ENCODE data around the gene ZNF362. TPM values are rescaled to one million over a fixed set of nuclear protein-coding genes. Genes with fewer than 3 reads are reported as not detected.
"Not testable (repeated sequence)": the region's sequence is repeated elsewhere in the genome, so short reads cannot be mapped to it uniquely, and the experiment has no call there.

ZNF362 gene
- total RNA-seq, 1 donor from 2014 or later = 14.0 TPM

DNA sequence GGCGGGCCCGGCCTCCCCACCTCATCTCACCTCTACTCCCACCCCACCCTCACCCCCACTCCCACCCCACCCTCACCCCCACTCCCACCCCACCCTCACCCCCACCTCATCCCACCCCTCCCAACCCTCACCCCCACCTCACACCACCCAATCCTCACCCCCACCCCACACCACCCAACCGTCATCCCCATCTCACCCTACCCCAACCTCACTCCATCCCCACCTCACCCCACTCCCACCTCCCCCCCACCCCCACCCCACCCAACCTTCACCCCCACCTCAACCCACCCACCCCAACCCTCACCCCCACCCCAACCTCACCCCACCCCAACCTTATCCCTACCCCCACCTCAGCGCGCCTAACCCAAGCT is 51.2 kb downstream of the ZNF362 start:
- no peak for ATAC-seq

DNA sequence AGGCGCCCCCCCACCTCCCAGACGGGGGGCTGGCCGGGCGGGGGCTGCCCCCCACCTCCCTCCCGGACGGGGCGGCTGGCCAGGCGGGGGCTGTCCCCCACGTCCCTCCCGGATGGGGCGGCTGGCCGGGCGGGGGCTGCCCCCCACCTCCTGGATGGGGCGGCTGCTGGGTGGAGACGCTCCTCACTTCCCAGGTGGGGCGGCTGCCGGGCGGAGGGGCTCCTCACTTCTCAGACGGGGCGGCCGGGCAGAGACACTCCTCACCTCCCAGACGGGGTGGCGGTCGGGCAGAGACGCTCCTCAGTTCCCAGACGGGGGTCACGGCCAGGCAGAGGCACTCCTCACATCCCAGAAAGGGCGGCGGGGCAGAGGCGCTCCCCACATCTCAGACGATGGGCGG is 53.1 kb downstream of the ZNF362 start:
- ATAC-seq = not testable (repeated sequence)

- no peak for ATAC-seq
Measured at GRCh38 chr1:33310702-33311101, 54.4 kb downstream of the ZNF362 start.

GRCh38 chr1:33311706-33312412 is 55.6 kb downstream of the ZNF362 start:
- ATAC-seq = no peak

DNA sequence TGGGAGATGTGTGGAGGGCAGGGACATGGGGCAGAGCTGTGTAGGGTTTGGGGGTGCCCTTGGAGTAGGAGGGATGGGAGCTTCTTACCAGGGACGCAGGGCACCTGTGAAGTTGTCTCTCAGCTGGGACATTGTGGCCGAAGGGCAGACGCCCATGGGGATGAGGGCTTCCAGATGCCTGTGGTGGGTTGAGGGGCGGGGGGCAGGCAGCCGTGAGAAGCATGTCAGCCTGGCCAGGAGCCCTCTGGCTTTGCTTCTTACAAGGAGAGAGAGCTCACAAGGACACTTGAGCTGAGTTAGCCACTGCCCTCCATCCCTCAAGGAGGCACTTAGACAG is 56.1 kb downstream of the ZNF362 start:
- ATAC-seq = no peak

GRCh38 chr1:33314416-33314815 is 58.1 kb downstream of the ZNF362 start:
- no peak for ATAC-seq

DNA sequence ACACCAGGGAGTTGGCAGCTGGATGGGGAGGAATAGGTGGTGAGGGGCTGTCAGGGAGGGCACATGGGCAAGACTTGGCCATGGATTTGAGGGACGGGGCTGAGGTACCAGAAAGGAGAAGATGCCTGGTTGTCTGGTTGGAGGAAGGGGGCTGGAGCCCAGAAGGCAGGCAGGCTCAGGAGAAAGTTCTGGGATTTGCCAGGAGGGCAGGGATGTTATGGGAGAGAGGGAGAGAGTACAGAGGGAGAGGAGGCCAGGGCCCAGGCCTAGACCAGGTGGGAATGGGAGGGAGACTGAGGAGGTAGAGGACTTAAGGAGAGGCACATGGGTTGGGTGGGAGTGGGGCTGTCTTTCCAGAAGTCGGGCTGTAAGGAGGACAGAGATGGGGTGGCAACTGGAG is 60.3 kb downstream of the ZNF362 start:
- ATAC-seq = no peak

DNA sequence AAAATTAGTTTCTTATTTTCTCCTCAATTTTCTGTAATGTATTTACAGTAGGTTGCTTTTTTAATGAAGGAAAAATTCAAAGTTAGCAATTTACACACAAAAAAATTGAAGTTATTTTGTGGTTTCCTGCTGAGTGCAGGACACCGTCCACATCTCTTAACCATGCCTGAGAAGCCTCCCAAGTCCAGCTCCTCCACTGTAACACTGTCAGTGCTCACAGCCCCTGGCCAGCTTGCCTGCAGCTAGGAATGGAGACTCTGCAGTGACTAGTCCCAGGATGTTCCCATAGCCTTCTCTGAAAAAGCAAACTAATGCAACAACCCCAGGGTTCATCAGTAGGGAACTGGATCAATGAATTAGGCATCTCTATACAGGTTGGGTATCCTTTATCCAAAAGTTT is 61.1 kb downstream of the ZNF362 start:
- ATAC-seq = no peak

DNA sequence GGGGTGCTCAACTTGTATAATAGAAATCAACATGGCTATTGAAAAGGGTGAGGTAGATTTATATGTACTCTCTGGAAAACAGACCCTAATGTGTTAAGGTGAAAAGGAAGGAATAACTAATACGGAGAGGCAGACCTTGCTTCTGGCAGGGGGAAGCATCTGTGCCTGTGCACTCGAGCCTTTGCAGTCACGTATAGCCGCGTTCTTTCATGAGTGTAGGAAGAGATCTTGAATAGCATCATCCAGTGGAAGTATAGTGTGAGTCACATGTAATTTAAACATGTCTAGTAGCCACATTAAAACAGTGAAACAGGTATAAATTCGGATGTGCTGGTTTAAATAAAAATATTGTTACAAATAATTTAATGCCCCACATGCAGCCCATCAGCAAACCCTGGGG is 61.7 kb downstream of the ZNF362 start:
- no peak for ATAC-seq

- ATAC-seq = no peak
Measured at GRCh38 chr1:33319186-33319948, 63.1 kb downstream of the ZNF362 start.

DNA sequence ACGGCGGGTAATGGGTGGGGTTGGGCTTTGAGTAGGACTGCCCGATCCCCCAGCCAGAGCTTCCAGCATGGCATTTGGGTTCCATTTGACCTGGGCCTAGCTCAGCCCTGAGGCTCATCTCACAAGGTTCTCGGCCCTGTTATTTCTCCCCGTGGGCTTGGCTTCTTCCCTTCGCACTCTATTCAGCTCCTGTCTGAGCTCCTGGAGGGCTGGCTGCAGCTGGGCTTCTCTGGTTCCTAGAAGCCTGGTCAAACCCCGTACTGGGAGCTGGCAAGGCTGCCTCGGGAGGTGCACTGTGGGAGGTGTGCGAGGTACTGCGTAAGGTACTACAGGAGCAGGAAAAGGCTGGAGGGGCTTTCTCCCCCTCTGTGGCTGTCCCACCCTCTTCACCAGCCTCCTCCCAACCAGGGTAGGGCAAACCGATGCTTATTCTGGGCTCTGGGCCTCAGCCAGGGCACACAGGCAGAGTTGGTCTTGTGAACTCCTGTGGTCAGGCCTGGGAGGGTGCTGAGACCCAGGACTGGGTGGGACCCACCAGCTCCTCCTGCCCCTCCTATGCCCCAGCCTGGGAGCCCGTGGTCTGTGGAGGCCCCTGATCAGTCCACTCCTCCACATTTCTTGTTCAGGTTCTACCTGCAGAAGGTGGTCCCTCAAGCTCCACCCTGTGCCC is 63.8 kb downstream of the ZNF362 start:
- peak; percentile 9 for ATAC-seq

DNA sequence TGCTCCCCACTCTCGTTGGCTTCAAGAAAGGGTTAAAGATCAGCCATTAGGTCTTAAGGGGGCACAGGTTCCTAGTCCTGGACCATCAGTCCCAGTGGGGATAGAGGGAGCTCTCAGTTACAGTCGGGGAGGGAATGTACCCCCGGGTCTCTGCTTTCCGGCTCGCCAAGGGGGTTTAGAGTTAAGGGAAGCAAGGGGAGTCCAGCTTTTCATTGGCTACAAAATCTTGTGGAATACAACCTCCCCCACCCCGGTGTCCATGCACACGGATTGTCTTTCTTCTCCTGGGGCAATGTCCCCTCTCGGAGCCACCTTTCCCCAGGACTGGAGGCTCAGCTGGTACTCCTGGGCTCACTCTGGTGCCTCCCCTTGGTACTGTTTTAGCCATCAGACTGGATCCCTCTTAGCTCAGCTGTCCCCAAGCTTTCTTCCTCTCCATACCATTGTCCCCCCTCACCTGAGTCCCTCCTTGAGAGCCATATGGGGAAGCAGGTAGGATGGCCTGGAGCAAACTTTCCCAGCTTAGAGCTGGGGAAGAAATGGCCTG is 64.4 kb downstream of the ZNF362 start, which contains the start of gene A3GALT2:
A3GALT2 (minus strand) TSS at position 480 of the 547 bp plus-strand sequence; CDS start at position 480, 0 bp downstream.
- ATAC-seq = no peak

DNA sequence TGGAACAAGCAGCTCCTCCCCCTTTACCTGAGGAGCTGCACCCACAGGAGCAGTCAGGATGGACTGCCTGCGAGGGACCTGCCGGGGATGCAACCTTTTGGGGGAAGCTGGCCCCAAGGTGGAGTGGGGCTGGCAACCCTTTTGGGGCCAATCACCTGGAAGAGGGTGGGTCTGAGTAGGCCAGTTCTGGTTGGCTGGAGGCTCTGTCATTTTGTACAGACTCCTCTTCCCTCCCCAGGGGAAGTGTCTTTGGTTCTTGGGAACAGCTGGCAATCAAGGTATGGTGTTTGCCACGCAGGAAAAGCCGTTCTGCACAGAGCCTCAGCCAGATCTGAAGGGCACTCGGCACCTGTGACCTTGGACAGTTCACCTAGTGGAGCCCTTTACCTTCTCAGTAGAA is 64.9 kb downstream of the ZNF362 start:
- no peak for ATAC-seq

DNA sequence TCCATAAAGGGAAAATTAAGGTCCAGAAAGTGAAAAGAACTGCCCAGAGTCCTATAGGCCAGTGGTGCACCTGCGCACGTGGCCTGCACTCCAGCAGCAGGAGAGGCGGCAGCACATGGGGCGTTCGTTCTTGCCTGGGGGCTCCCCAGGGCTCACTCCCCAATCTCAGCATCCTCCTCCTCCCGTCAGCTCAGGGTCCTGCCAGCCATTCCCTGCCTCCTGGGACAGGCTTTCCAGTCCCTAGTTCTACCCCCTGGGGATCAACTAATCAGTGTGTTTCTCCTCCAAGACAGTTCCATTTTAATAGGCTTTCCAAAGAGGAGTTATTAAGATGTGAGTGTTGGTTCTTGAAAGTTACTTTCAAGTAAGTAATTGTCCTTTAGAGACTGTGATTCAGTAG is 65.8 kb downstream of the ZNF362 start:
- no peak for ATAC-seq

DNA sequence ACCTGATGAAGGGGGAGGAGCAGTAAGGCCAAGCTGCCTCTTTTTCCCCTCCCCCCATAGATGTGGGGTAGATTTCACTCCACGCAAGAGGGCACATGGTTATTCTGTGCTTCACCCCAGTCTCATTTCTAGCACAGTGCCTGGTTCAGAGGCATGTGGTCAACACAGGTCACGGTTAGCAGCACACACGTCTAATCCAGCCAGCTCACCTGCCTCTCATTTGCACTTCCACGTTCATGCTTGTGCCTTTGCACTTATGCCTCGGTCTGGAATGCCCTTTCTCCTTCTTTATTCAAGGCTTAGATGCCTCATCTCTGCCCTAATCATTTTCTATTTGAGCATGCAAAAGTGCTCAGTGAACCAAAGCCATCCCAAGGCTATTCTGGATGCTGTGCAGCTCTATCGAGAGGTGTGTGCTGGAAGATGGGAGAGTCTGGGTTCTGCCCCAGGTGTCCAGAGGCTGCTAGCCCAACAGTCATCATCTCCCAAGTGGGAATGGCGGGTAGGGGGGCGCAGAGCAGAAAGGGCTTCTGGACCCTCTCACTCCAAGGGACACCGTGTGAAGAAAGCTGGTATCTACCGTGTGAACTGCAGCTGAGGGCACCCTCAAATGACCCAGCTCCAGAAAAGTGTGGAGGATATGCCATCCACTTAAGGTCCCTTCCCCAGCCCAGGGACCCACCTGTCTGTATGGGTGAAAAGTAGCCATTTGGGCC is 66.7 kb downstream of the ZNF362 start:
- no peak for ATAC-seq

DNA sequence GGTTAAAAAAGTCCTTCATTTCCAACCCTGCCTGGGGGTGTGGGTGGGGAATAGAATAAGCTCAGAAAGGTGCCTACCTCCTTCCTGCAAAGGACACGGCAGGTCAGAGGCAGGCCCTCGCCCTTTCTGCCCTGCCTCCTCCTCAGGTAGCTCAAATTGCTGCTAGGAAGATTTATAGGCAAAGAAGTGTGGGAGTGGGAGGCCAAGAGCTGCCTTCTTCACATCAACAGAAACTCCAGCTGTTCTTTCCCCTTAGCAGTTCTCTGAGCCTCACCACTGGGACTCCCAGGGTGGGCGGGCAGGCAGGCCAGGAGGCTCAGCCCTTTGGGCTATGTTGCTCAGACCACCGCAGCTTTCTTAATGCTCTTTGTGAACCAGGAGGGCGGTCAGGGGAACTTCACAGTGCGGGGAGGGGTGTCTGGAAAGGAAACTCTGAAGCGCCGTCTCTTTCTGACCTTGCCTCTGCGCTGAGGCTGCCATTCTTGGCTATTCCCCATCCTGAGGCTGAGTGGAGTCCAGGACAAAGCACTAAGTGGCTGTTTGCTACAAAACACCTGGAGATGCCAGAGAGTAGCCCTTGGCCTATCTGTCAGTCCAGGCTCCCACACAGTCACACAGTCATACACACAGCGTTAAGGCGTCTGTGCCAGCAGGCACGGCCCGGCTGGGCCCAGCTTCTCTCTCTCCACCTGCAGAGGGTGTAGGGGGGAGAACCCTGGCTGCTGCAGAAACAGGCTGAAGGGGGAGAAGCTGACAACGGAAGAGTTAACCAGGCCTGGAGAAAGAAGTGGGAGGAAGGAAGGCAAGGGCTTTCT is 67.6 kb downstream of the ZNF362 start:
- ATAC-seq = no peak

DNA sequence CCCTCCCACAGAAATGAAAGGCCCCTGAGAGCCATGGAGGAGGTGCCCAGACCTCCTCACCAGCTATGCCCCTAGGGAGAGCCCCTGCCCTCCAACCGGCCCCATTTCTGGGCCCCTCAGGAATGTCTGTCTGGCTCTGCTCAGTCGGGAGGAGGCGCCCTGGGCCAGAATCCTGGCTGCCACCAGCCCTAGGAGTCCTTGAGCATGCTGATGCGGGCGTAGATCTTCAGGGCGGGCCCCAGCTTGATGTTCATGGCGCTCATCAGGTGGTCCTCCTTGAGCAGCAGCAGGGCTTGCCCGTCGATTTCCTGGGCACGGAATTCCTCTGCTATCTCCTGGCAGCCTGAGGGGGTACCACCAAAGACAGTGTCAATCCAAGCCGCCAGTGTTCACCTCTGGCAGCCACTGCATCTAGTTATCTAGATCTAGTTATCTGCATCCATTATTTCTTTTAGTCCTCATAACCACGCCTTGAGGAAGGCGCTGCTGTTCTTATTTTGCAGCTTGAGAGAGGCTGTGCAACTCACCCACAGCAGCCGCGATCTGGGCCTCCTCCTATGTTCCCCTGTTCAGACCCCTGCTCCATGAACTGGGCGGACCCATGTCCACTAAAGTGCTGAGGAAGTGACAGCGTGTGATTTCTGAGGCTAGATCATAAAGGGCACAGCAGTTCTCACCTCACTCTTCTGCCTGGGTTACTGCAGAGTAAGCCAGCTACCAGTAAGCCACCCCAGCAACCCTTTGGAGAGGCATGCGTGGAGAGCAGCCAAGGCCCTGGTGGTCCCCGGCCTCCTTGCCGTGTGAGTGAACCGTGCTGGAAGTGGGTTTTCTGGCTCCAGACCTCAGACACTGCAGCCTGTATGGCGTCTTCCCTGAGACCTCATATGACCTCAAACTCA is 68.6 kb downstream of the ZNF362 start:
- no peak for ATAC-seq

DNA sequence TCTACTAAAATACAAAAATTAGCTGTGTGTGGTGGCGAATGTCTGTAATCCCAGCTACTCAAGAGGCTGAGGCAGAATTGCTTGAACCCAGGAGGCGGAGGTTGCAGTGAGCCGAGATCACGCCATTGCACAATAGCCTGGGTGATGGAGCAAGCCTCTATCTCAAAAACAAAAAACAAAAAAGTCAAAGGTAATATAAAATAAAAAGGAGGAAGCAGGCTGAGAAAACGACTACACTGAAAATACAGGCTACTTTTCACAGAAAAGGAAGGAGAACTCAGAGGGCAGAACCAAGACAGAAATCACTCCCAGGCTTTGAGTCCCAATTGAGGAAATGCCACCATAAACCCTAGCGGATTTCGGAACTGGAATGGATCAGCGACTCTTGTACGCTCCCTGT is 70.5 kb downstream of the ZNF362 start:
- ATAC-seq = no peak

GRCh38 chr1:33327587-33328325 is 71.5 kb downstream of the ZNF362 start:
- ATAC-seq = peak; percentile 46

DNA sequence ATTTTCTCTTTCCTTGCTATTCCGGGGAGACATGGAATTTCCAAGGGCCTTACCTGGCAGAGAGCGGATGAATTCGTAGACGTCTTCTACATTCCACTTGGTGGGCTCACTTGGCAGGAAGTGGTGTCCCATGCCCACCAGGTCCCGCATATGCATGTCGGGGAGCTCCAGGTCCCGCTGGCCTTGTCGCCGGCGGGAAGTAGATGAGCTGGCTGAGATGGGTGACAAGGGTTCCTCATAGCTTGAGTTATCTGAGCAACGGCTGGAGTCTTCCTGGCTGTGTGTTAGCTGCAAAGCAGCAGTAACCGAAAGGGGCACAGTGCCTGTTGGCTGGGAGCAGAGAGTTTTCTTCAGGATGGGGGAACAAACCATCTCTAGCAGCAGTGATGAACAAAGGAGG is 72.5 kb downstream of the ZNF362 start:
- ATAC-seq = no peak
